ENCODE results near the gene NR2C2AP.

The NR2C2AP gene

GRCh38 chr19:19214159-19214490 is 10.9 kb upstream of the NR2C2AP start:
- no peak for DNase-seq

- DNase-seq = no peak
These were observed 10.4 kb upstream of the NR2C2AP start for GRCh38 chr19:19213426-19214158.

- no peak for DNase-seq
These were observed 9.7 kb upstream of the NR2C2AP start for GRCh38 chr19:19212916-19213315.

GRCh38 chr19:19211499-19212420 is 8.5 kb upstream of the NR2C2AP start, which contains the start of gene NCAN:
NCAN (plus strand) TSS chr19:19211958; CDS start chr19:19216954, 4,996 bp downstream.
- no peak for DNase-seq

GRCh38 chr19:19209372-19209771 is 6.2 kb upstream of the NR2C2AP start:
- no peak for DNase-seq

GRCh38 chr19:19207637-19208572 is 4.7 kb upstream of the NR2C2AP start:
- DNase-seq = no peak

GRCh38 chr19:19206938-19207337 is 3.7 kb upstream of the NR2C2AP start:
- DNase-seq = no peak

- no peak for DNase-seq
These were observed 2.5 kb upstream of the NR2C2AP start for GRCh38 chr19:19205416-19206410.

- no peak for DNase-seq
These were observed 967 bp upstream of the NR2C2AP start for GRCh38 chr19:19204181-19204580.

- no peak for DNase-seq
These were observed 555 bp downstream of the NR2C2AP start for GRCh38 chr19:19202707-19203011.

GRCh38 chr19:19201697-19202630 is 1.2 kb downstream of the NR2C2AP start:
- DNase-seq = no peak

- no peak for DNase-seq
These were observed 9.3 kb downstream of the NR2C2AP start for GRCh38 chr19:19193926-19194325.

GRCh38 chr19:19192910-19193423 is 10.2 kb downstream of the NR2C2AP start:
- DNase-seq = no peak

- DNase-seq = peak; percentile 98
These were observed 10.9 kb downstream of the NR2C2AP start, which contains the start of the genes BORCS8 and RFXANK for GRCh38 chr19:19192078-19192882. BORCS8 (minus strand) TSS chr19:19192152; CDS start chr19:19192117, 35 bp downstream. RFXANK (plus strand) TSS chr19:19192258; CDS start chr19:19193947, 1,689 bp downstream.

GRCh38 chr19:19191768-19192077 is 11.5 kb downstream of the NR2C2AP start:
- no peak for DNase-seq

- DNase-seq = no peak
These were observed 16.5 kb downstream of the NR2C2AP start for GRCh38 chr19:19186742-19187141.

- DNase-seq = peak; percentile 48 to 50
These were observed 17.1 kb downstream of the NR2C2AP start for GRCh38 chr19:19185853-19186740.

GRCh38 chr19:19181488-19181998 is 21.7 kb downstream of the NR2C2AP start:
- DNase-seq = no peak

Measured in activated CD4-positive, alpha-beta T cell treated with anti-CD3 and anti-CD28 coated beads, Interleukin-2, amount 50 U/mL, for 4 hours (primary cell).